HG02678 (cell line): ENCODE data around the gene SEPTIN11.

Experiments
- ATAC-seq: cut with Tn5 transposase; IDR thresholded peaks from one replicate; pipeline ENCODE4 v1.9.1; 2021; ENCODE audit warnings: mild to moderate bottlenecking, moderate library complexity; ENCODE audit not compliant: unreplicated experiment

The SEPTIN11 gene

GRCh38 chr4:76977736-76978350, 28.3 kb downstream of the SEPTIN11 start:
- ATAC-seq, result no peak

GRCh38 chr4:76979236-76979635, 29.7 kb downstream of the SEPTIN11 start:
- ATAC-seq, result no peak

- ATAC-seq, result no peak
Measured at GRCh38 chr4:76980261-76980660, 30.7 kb downstream of the SEPTIN11 start.

- no peak for ATAC-seq
Measured at GRCh38 chr4:76981644-76982043, 32.1 kb downstream of the SEPTIN11 start.

GRCh38 chr4:76982638-76983584, 33.4 kb downstream of the SEPTIN11 start:
- no peak for ATAC-seq

- peak; percentile 58 for ATAC-seq
Measured at GRCh38 chr4:76984127-76984526, 34.6 kb downstream of the SEPTIN11 start.

- ATAC-seq, result no peak
Measured at GRCh38 chr4:76984788-76985211, 35.2 kb downstream of the SEPTIN11 start.

GRCh38 chr4:76987153-76987591, 37.6 kb downstream of the SEPTIN11 start:
- no peak for ATAC-seq

GRCh38 chr4:76987685-76988084, 38.1 kb downstream of the SEPTIN11 start:
- no peak for ATAC-seq

GRCh38 chr4:76989391-76990061, 40.0 kb downstream of the SEPTIN11 start:
- no peak for ATAC-seq

GRCh38 chr4:76990288-76991080, 40.9 kb downstream of the SEPTIN11 start:
- no peak for ATAC-seq

GRCh38 chr4:76991161-76991660, 41.7 kb downstream of the SEPTIN11 start:
- no peak for ATAC-seq

GRCh38 chr4:76993787-76994641, 44.5 kb downstream of the SEPTIN11 start:
- peak; percentile 86 for ATAC-seq

- ATAC-seq, result no peak
Measured at GRCh38 chr4:76995776-76996175, 46.2 kb downstream of the SEPTIN11 start.

- ATAC-seq, result no peak
Measured at GRCh38 chr4:76996445-76996844, 46.9 kb downstream of the SEPTIN11 start.

- ATAC-seq, result no peak
Measured at GRCh38 chr4:76997077-76997476, 47.5 kb downstream of the SEPTIN11 start.

- ATAC-seq, result no peak
Measured at GRCh38 chr4:76997532-76997931, 48.0 kb downstream of the SEPTIN11 start.

GRCh38 chr4:76998251-76998901, 48.8 kb downstream of the SEPTIN11 start:
- ATAC-seq, result no peak
